K562 (cell line): Measurements from ENCODE around the gene ZNF717. TPM values are rescaled to one million over a fixed set of nuclear protein-coding genes. Genes with fewer than 3 reads are reported as not detected.
A peak's percentile ranks its signal among the peaks of the same experiment; 100 is the strongest.
"Not testable (repeated sequence)": the region's sequence is repeated elsewhere in the genome, so short reads cannot be mapped to it uniquely, and the experiment has no call there.

ENCODE experiments used
- CREM ChIP-seq: IDR thresholded peaks from 2 replicates; pipeline ENCODE4 v1.6.1; 2014; ENCODE audit warnings: antibody characterized with exemption, low read depth
- CTCFL ChIP-seq: IDR thresholded peaks from 2 replicates; pipeline ENCODE4 v1.6.1; 2011; ENCODE audit warnings: borderline replicate concordance, low read depth, mild to moderate bottlenecking, moderate library complexity, low read length; ENCODE audit not compliant: insufficient read depth, poor library complexity, severe bottlenecking
- EGR1 ChIP-seq: fragments of 450-650 bp; conservative IDR thresholded peaks from 2 replicates; pipeline ENCODE4 v1.6.1; 2017; ENCODE audit warnings: mild to moderate bottlenecking
- ETV5 ChIP-seq: sonication (generic); formaldehyde crosslinking; IDR thresholded peaks from 2 replicates; pipeline ENCODE4 v1.4.0; 2020; ENCODE audit warnings: low read depth, mild to moderate bottlenecking, missing genetic modification reagents
- GABPA ChIP-seq: fragments of 200-800 bp; sonication (Bioruptor generic); conservative IDR thresholded peaks from 2 replicates; pipeline ENCODE4 v1.6.1; 2016; ENCODE audit warnings: low read depth, missing genetic modification characterization, missing compliant biosample characterization
- GABPB1 ChIP-seq: sonication (generic); formaldehyde crosslinking; IDR thresholded peaks from 2 replicates; pipeline ENCODE4 v1.8.0; 2022; ENCODE audit warnings: mild to moderate bottlenecking, missing genetic modification reagents
- MAZ ChIP-seq, 2 experiments: fragments of 450-650 bp in 1 of 2; sonication (generic) in 1 of 2; formaldehyde crosslinking; IDR thresholded peaks in 1 of 2; conservative IDR thresholded peaks in 1 of 2; 2 replicates each; pipeline versions ENCODE4 v1.4.0 to v1.5.0; 2020; ENCODE audit warnings: mild to moderate bottlenecking in 1 of 2, missing genetic modification reagents in 1 of 2
- MBD2 ChIP-seq: sonication (generic); IDR thresholded peaks from 2 replicates; pipeline ENCODE4 v1.6.1; 2016; ENCODE audit warnings: low read depth, borderline replicate concordance
- NR2C1 ChIP-seq, 2 experiments: fragments of 450-650 bp; IDR thresholded peaks; 2 replicates each; pipeline ENCODE4 v1.6.1; 2017; ENCODE audit warnings: mild to moderate bottlenecking in 2 of 2, antibody characterized with exemption in 1 of 2, inconsistent platforms in 1 of 2, missing compliant biosample characterization in 1 of 2, missing genetic modification characterization in 1 of 2
- SP1 ChIP-seq: sonication (generic); formaldehyde crosslinking; IDR thresholded peaks from 2 replicates; pipeline ENCODE4 v1.8.1; 2022; ENCODE audit warnings: mild to moderate bottlenecking, missing genetic modification reagents
- ZFX ChIP-seq: sonication (generic); formaldehyde crosslinking; IDR thresholded peaks from 2 replicates; pipeline ENCODE4 v1.8.0; 2022; ENCODE audit warnings: mild to moderate bottlenecking, missing genetic modification reagents, moderate library complexity
- ZNF121 ChIP-seq: sonication (generic); formaldehyde crosslinking; conservative IDR thresholded peaks from 2 replicates; pipeline ENCODE4 v1.8.0; 2022; ENCODE audit warnings: missing genetic modification reagents
- polyA plus RNA-seq, 8 experiments: library from polyadenylated mRNA; depleted of rRNA in 4 of 8; stranded (reverse) in 5 of 8; unstranded in 3 of 8; fragments of >200 nt; fragmentation: Nextera tagmentation in 2 of 8; fragmentation: Illumina TruSeq in 1 of 8; extraction: Ambion mirVana in 2 of 8; extraction: Trizol in 1 of 8; gene quantifications; 2 replicates each; pipeline versions ENCODE4 v1.2.1 to v1.2.3, GENCODE V29; 2011 to 2014; ENCODE audit warnings: inconsistent platforms in 1 of 8, missing spikeins in 1 of 8
- total RNA-seq, 7 experiments: library from RNA; depleted of rRNA in 6 of 7; stranded (reverse); fragments of >200 nt in 6 of 7; fragmentation: Illumina TruSeq in 2 of 7; extraction: Trizol in 2 of 7; gene quantifications; 2 replicates each; pipeline versions ENCODE4 v1.2.1 to v1.2.3, GENCODE V29; 2011 to 2021; ENCODE audit warnings: low replicate concordance in 1 of 7
- TF ChIP-seq, protein P1 (sequence below): fragments of 450-650 bp; IDR thresholded peaks from 2 replicates; pipeline ENCODE4 v1.6.1; 2016; ENCODE audit warnings: mild to moderate bottlenecking, moderate library complexity

Gene ZNF717
- total and polyA plus RNA-seq, 9 of the 15 experiments (the other 6 are each of a cell fraction or from before 2014, with no cell fraction given), result 3.6 to 24.2 (median 8.2) TPM

DNA sequence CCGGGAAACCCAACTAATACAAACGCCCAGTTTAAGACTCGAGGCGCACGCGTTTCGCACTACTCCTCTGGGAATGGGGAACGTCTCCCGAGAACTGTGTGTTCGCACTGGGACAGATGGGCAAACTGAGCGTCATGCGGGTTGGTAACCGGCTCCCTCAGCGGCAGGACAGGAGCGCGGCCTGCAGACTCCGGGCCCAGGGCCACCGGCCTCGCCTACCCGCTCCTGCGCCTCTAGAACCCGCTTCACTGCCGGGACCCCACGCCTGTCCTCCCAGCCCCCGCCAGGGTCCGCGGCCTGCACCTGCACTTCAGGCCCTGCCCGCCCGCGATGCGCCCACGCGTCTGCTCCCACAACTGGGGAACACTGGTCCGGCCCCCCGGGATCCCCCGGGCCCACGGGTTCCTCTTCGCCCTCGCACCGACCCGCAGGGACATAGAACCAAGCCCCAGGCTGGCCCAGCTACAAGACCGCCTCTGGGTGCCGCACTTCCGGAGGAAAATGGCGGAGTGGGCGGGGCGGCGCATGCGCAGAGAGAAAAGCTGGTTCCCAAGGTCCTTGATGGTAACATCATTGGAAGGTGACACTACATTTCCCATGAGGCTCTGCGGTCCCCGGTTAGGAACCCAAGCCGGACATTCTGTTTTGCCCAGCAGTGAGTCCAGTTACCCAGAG, at the start of gene ZNF717 (continued):
- TF ChIP-seq, protein P1, sequence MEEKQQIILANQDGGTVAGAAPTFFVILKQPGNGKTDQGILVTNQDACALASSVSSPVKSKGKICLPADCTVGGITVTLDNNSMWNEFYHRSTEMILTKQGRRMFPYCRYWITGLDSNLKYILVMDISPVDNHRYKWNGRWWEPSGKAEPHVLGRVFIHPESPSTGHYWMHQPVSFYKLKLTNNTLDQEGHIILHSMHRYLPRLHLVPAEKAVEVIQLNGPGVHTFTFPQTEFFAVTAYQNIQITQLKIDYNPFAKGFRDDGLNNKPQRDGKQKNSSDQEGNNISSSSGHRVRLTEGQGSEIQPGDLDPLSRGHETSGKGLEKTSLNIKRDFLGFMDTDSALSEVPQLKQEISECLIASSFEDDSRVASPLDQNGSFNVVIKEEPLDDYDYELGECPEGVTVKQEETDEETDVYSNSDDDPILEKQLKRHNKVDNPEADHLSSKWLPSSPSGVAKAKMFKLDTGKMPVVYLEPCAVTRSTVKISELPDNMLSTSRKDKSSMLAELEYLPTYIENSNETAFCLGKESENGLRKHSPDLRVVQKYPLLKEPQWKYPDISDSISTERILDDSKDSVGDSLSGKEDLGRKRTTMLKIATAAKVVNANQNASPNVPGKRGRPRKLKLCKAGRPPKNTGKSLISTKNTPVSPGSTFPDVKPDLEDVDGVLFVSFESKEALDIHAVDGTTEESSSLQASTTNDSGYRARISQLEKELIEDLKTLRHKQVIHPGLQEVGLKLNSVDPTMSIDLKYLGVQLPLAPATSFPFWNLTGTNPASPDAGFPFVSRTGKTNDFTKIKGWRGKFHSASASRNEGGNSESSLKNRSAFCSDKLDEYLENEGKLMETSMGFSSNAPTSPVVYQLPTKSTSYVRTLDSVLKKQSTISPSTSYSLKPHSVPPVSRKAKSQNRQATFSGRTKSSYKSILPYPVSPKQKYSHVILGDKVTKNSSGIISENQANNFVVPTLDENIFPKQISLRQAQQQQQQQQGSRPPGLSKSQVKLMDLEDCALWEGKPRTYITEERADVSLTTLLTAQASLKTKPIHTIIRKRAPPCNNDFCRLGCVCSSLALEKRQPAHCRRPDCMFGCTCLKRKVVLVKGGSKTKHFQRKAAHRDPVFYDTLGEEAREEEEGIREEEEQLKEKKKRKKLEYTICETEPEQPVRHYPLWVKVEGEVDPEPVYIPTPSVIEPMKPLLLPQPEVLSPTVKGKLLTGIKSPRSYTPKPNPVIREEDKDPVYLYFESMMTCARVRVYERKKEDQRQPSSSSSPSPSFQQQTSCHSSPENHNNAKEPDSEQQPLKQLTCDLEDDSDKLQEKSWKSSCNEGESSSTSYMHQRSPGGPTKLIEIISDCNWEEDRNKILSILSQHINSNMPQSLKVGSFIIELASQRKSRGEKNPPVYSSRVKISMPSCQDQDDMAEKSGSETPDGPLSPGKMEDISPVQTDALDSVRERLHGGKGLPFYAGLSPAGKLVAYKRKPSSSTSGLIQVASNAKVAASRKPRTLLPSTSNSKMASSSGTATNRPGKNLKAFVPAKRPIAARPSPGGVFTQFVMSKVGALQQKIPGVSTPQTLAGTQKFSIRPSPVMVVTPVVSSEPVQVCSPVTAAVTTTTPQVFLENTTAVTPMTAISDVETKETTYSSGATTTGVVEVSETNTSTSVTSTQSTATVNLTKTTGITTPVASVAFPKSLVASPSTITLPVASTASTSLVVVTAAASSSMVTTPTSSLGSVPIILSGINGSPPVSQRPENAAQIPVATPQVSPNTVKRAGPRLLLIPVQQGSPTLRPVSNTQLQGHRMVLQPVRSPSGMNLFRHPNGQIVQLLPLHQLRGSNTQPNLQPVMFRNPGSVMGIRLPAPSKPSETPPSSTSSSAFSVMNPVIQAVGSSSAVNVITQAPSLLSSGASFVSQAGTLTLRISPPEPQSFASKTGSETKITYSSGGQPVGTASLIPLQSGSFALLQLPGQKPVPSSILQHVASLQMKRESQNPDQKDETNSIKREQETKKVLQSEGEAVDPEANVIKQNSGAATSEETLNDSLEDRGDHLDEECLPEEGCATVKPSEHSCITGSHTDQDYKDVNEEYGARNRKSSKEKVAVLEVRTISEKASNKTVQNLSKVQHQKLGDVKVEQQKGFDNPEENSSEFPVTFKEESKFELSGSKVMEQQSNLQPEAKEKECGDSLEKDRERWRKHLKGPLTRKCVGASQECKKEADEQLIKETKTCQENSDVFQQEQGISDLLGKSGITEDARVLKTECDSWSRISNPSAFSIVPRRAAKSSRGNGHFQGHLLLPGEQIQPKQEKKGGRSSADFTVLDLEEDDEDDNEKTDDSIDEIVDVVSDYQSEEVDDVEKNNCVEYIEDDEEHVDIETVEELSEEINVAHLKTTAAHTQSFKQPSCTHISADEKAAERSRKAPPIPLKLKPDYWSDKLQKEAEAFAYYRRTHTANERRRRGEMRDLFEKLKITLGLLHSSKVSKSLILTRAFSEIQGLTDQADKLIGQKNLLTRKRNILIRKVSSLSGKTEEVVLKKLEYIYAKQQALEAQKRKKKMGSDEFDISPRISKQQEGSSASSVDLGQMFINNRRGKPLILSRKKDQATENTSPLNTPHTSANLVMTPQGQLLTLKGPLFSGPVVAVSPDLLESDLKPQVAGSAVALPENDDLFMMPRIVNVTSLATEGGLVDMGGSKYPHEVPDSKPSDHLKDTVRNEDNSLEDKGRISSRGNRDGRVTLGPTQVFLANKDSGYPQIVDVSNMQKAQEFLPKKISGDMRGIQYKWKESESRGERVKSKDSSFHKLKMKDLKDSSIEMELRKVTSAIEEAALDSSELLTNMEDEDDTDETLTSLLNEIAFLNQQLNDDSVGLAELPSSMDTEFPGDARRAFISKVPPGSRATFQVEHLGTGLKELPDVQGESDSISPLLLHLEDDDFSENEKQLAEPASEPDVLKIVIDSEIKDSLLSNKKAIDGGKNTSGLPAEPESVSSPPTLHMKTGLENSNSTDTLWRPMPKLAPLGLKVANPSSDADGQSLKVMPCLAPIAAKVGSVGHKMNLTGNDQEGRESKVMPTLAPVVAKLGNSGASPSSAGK, result peak; percentile 39; the same call in 1 of the 2 replicates
- TF ChIP-seq ETV5 (CRISPR knock-in tag) (peak; percentile 61; the same call in 1 of the 2 replicates), ZFX (CRISPR knock-in tag) (peak; percentile 97), ZNF121 (CRISPR knock-in tag) (peak; percentile 87), CTCFL (peak; percentile 23), GABPA (tag) (peak; percentile 72), EGR1 (peak; percentile 33), NR2C1 (tag; IDR thresholded peaks at IDR 0.05) (0 out of 2 replicates have a peak, but pooled peaks have one; percentile 12), CREM (0 out of 2 replicates have a peak, but pooled peaks have one; percentile 24), MBD2 (peak; percentile 35; the same call in 1 of the 2 replicates), GABPB1 (CRISPR knock-in tag) (peak; percentile 74), SP1 (CRISPR knock-in tag) (peak; percentile 84), MAZ (CRISPR knock-in tag; conservative IDR thresholded peaks at IDR 0.05 in 1 of 2, IDR thresholded peaks at IDR 0.05 in 1 of 2) (0 out of 4 replicates have a peak, but pooled peaks have one; percentile 29 to 47)
- not testable (repeated sequence) for TF ChIP-seq NR2C1 (IDR thresholded peaks at IDR 0.05)
